GM12891 (cell line): ENCODE measurements around the gene C1orf94.

ENCODE experiments used
- PAX5 ChIP-seq: IDR thresholded peaks from 2 replicates; pipeline ENCODE4 v1.6.1; 2011; ENCODE audit warnings: low read length, moderate library complexity, mild to moderate bottlenecking; ENCODE audit not compliant: insufficient read depth, severe bottlenecking
- POLR2A ChIP-seq: IDR thresholded peaks from 2 replicates; pipeline ENCODE4 v1.6.1; 2011; ENCODE audit warnings: low read depth, low read length, control low read depth
- POLR2AphosphoS5 ChIP-seq: IDR thresholded peaks from 2 replicates; pipeline ENCODE4 v1.6.1; 2011; ENCODE audit warnings: low read depth, low read length, control low read depth
- POU2F2 ChIP-seq: IDR thresholded peaks from 2 replicates; pipeline ENCODE4 v1.6.1; 2011; ENCODE audit warnings: low read depth, mild to moderate bottlenecking, control low read depth, low read length, moderate library complexity
- TAF1 ChIP-seq: IDR thresholded peaks from 2 replicates; pipeline ENCODE4 v1.6.1; 2011; ENCODE audit warnings: low read depth, low read length, control low read depth

GRCh38 chr1:34188418-34188817 lies 11.7 kb downstream of the C1orf94 start:
- no peak for TF ChIP-seq POLR2A
- no peak for TF ChIP-seq POLR2AphosphoS5
- no peak for TF ChIP-seq POU2F2
- no peak for TF ChIP-seq TAF1
- TF ChIP-seq PAX5: no peak
